H1 (cell line): ENCODE results near the gene HIVEP3. TPM values are rescaled to one million over a fixed set of nuclear protein-coding genes. Genes with fewer than 3 reads are reported as not detected.

ENCODE experiments used
- CTCF ChIA-PET: fragments of 300-600 bp; sonication (Branson Sonifier 250); formaldehyde crosslinking; loops from one replicate; lab custom pipeline; 2021; ENCODE audit not compliant: partially characterized antibody; lab: Charles Lee
- POLR2A ChIA-PET: fragments of 300-600 bp; sonication (Branson Sonifier 250); formaldehyde crosslinking; loops from one replicate; lab custom pipeline; 2021; ENCODE audit warnings: inconsistent platforms; ENCODE audit not compliant: partially characterized antibody; lab: Charles Lee
- DNase-seq, 2 experiments: peaks; one replicate each; pipeline versions ENCODE4 v3.0.0 to v3.0.0-alpha.2; 2010 to 2022; ENCODE audit warnings: low spot score in 2 of 2, low read depth in 1 of 2, mixed read lengths in 1 of 2
- FAIRE-seq: peaks from 2 replicates; lab custom pipeline; 2011; peaks lifted over from hg19 to GRCh38; lab: Jason Lieb, UNC
- H2AFZ ChIP-seq: 2 replicates; pipeline ENCODE4 v1.8.1; 2012; ENCODE audit warnings: low read length, inconsistent platforms
- H2AK5ac ChIP-seq: 2 replicates; pipeline ENCODE4 v1.6.1; 2013; ENCODE audit warnings: low read depth, low read length
- H2BK120ac ChIP-seq: replicated peaks from 2 replicates; pipeline ENCODE3; 2013; ENCODE audit warnings: low read depth, low read length, inconsistent platforms
- H2BK12ac ChIP-seq: 2 replicates; pipeline ENCODE4 v1.6.1; 2013; ENCODE audit warnings: low read depth, low read length
- H2BK15ac ChIP-seq: 2 replicates; pipeline ENCODE4 v1.6.1; 2013; ENCODE audit warnings: low read length
- H2BK20ac ChIP-seq: 2 replicates; pipeline ENCODE4 v1.6.1; 2013; ENCODE audit warnings: low read length
- H2BK5ac ChIP-seq: 2 replicates; pipeline ENCODE4 v1.6.1; 2013; ENCODE audit warnings: low read depth, low read length
- H3K14ac ChIP-seq: 2 replicates; pipeline ENCODE4 v1.6.1; 2013; ENCODE audit warnings: inconsistent platforms; ENCODE audit not compliant: insufficient read length
- H3K18ac ChIP-seq: 2 replicates; pipeline ENCODE4 v1.6.1; 2013; ENCODE audit warnings: low read length; ENCODE audit errors: extremely low read depth
- H3K23ac ChIP-seq: 2 replicates; pipeline ENCODE4 v1.6.1; 2013; ENCODE audit warnings: inconsistent platforms; ENCODE audit not compliant: insufficient read length
- H3K23me2 ChIP-seq: 2 replicates; pipeline ENCODE4 v1.6.1; 2013; ENCODE audit warnings: low read depth, low read length
- H3K27ac ChIP-seq: 2 replicates; pipeline ENCODE4 v1.6.1; 2011; ENCODE audit warnings: low read depth, low read length, inconsistent platforms
- H3K27me3 ChIP-seq, 4 experiments: replicated peaks in 1 of 4; 1 replicate in 1 of 4; 2 replicates in 3 of 4; pipeline versions ENCODE4 v1.6.1 to v1.8.1; 2011 to 2013; ENCODE audit warnings: low read length in 3 of 4, mild to moderate bottlenecking in 3 of 4, inconsistent platforms in 2 of 4, mixed read lengths in 2 of 4, moderate library complexity in 1 of 4; ENCODE audit not compliant: control insufficient read depth in 3 of 4, insufficient read depth in 3 of 4; ENCODE audit errors: extremely low read depth in 1 of 4
- H3K36me3 ChIP-seq, 4 experiments: 2 replicates each; pipeline versions ENCODE4 v1.6.1 to v1.8.1; 2011 to 2013; ENCODE audit warnings: mild to moderate bottlenecking in 4 of 4, low read length in 3 of 4, moderate library complexity in 2 of 4, control low read depth in 1 of 4, inconsistent platforms in 1 of 4; ENCODE audit not compliant: insufficient read depth in 4 of 4, control insufficient read depth in 2 of 4
- H3K4ac ChIP-seq: replicated peaks from 2 replicates; pipeline ENCODE3; 2013; ENCODE audit warnings: low read length, low read depth, mixed read lengths, inconsistent platforms; ENCODE audit not compliant: insufficient read length
- H3K4me1 ChIP-seq, 4 experiments: replicated peaks in 1 of 4; 1 replicate in 1 of 4; 2 replicates in 3 of 4; pipeline versions ENCODE4 v1.6.1 to v1.8.1; 2011 to 2013; ENCODE audit warnings: low read length in 3 of 4, inconsistent platforms in 2 of 4, mixed read lengths in 1 of 4; ENCODE audit not compliant: insufficient read depth in 4 of 4, control insufficient read depth in 3 of 4
- H3K4me2 ChIP-seq, 2 experiments: 2 replicates each; pipeline versions ENCODE4 v1.6.1 to v1.8.1; 2011 to 2013; ENCODE audit warnings: low read depth in 2 of 2, low read length in 2 of 2, control low read depth in 1 of 2, inconsistent platforms in 1 of 2, mild to moderate bottlenecking in 1 of 2; ENCODE audit not compliant: insufficient read depth in 1 of 2
- H3K4me3 ChIP-seq, 4 experiments: fragments of 200-600, 300-600 bp in 1 of 4; sonication (generic), shearing (Covaris generic), sonication (Bioruptor Twin) in 1 of 4; 2 replicates each; pipeline versions ENCODE4 v1.5.1 to v1.8.1; 2011 to 2016; ENCODE audit warnings: low read length in 4 of 4, low read depth in 3 of 4, control low read depth in 2 of 4, inconsistent platforms in 2 of 4, mild to moderate bottlenecking in 2 of 4, mixed read lengths in 1 of 4, moderate library complexity in 1 of 4; ENCODE audit not compliant: insufficient read depth in 2 of 4; ENCODE audit errors: extremely low read depth in 1 of 4
- H3K56ac ChIP-seq: replicated peaks from 2 replicates; pipeline ENCODE3; 2013; ENCODE audit warnings: low read depth, mild to moderate bottlenecking, mixed read lengths, low read length, inconsistent platforms; ENCODE audit not compliant: insufficient read length
- H3K79me1 ChIP-seq: 2 replicates; pipeline ENCODE4 v1.6.1; 2013; ENCODE audit warnings: low read depth, low read length, control low read depth
- H3K79me2 ChIP-seq, 2 experiments: 2 replicates each; pipeline versions ENCODE4 v1.6.1 to v1.8.1; 2012 to 2013; ENCODE audit warnings: low read length in 2 of 2, mild to moderate bottlenecking in 2 of 2, inconsistent platforms in 1 of 2; ENCODE audit not compliant: insufficient read depth in 2 of 2, control insufficient read depth in 1 of 2
- H3K9ac ChIP-seq, 4 experiments: replicated peaks in 1 of 4; 1 replicate in 1 of 4; 2 replicates in 3 of 4; pipeline versions ENCODE4 v1.6.1 to v1.8.1; 2011 to 2013; ENCODE audit warnings: low read depth in 3 of 4, low read length in 3 of 4, control low read depth in 2 of 4, mild to moderate bottlenecking in 2 of 4, moderate library complexity in 2 of 4, inconsistent platforms in 1 of 4; ENCODE audit errors: extremely low read depth in 1 of 4
- H3K9me3 ChIP-seq, 2 experiments: 2 replicates each; pipeline versions ENCODE4 v1.6.1 to v1.8.1; 2012 to 2013; ENCODE audit warnings: mild to moderate bottlenecking in 2 of 2, moderate library complexity in 2 of 2, control low read depth in 1 of 2, inconsistent platforms in 1 of 2, low read depth in 1 of 2, low read length in 1 of 2, mixed read lengths in 1 of 2; ENCODE audit not compliant: insufficient read depth in 2 of 2
- H4K20me1 ChIP-seq, 2 experiments: replicated peaks in 1 of 2; 2 replicates each; pipeline versions ENCODE3 to v1.8.1; 2011 to 2013; ENCODE audit warnings: inconsistent platforms in 2 of 2, low read length in 2 of 2, mild to moderate bottlenecking in 1 of 2; ENCODE audit not compliant: insufficient read depth in 2 of 2, control insufficient read depth in 1 of 2
- H4K5ac ChIP-seq: 2 replicates; pipeline ENCODE4 v1.6.1; 2013; ENCODE audit warnings: low read length, low read depth, mixed read lengths, inconsistent platforms; ENCODE audit not compliant: insufficient read length
- H4K8ac ChIP-seq: 2 replicates; pipeline ENCODE4 v1.8.0; 2013; ENCODE audit warnings: mild to moderate bottlenecking, moderate library complexity, low read length, inconsistent platforms; ENCODE audit not compliant: insufficient read depth; ENCODE audit errors: extremely low read depth
- H4K91ac ChIP-seq: replicated peaks from 2 replicates; pipeline ENCODE3; 2013; ENCODE audit warnings: low read length, mixed read lengths, inconsistent platforms; ENCODE audit not compliant: insufficient read length
- WGBS, 2 experiments: shearing (Covaris generic) in 1 of 2; methylation state at CpG; one replicate each; pipeline versions ENCODE4 v1.1.6 to v1.1.7; 2013 to 2015; ENCODE audit warnings: low lambda C conversion rate in 2 of 2, mixed read lengths in 2 of 2, inconsistent platforms in 1 of 2, low coverage in 1 of 2, missing lambda C conversion rate in 1 of 2; ENCODE audit not compliant: insufficient replicate concordance in 2 of 2, insufficient coverage in 1 of 2, insufficient read length in 1 of 2; ENCODE audit errors: extremely low coverage in 1 of 2, missing lambda C conversion rate in 1 of 2; 5-methylcytosine and 5-hydroxymethylcytosine counted together
- polyA plus RNA-seq, 7 experiments: library from polyadenylated mRNA; depleted of rRNA in 3 of 7; stranded (reverse) in 5 of 7; unstranded in 2 of 7; fragments of >200 nt in 5 of 7; fragments of 200-250 nt in 2 of 7; gene quantifications; 1 replicate in 5 of 7; 2 replicates in 1 of 7; 4 replicates in 1 of 7; pipeline versions ENCODE4 v1.2.1 to v1.2.3, GENCODE V29; 2011 to 2013; ENCODE audit warnings: missing spikeins in 2 of 7, mixed read lengths in 2 of 7
- total RNA-seq: library from RNA; stranded (reverse); fragmentation: NEBNext Ultra II Directional; extraction: Animal tissue kit (Norgen Biotek cat#: 25700); gene quantifications from 2 replicates; pipeline ENCODE4 v1.2.1, GENCODE V29; 2021

The HIVEP3 gene
- total and polyA plus RNA-seq, 2 of the 8 experiments (the other 6 are each of a cell fraction or from before 2014, with no cell fraction given): 0.24 to 0.69 TPM

DNA sequence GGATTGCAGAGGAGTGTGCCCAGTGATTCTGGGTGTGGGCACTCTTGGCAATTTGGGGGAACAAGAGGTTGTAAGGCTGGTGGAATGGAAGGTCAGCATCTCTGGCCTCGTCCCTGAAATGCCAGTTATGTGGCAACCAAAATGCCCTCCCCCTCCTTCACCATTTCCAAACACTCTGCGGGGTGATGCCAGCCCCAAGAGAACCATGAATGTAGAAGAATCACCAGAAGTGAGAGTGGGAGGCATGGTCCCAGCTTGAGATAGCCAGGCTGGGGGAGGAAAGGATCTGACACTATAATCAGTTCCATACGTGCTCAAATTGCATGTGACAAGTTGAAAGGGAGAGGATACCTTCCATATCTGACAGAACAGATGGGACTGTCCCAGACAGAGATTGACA, 345.5 kb downstream of the HIVEP3 start:
- WGBS, 2 experiments: 88% methylated on average over 3 of the region's 3 CpGs; no CpG with 5 or more reads in 1 of the 2 experiments
- H2BK15ac ChIP-seq: no peak overlapping the region
- H4K8ac ChIP-seq: no peak overlapping the region
- no peak overlapping the region for H2BK120ac ChIP-seq
- H4K5ac ChIP-seq: no peak overlapping the region
- H3K56ac ChIP-seq: no peak overlapping the region
- FAIRE-seq: no peak
- no peak overlapping the region for H3K9ac ChIP-seq
- H3K9me3 ChIP-seq: no peaks in the 10 kb centered on the region; a peak in 1 of 4 replicates
- no peak overlapping the region for H3K4ac ChIP-seq
- no peak for DNase-seq
- no peak overlapping the region for H3K14ac ChIP-seq
- no peak overlapping the region for H3K27ac ChIP-seq
- no peaks in the 10 kb centered on the region for H3K79me1 ChIP-seq
- ChIA-PET CTCF (interaction anchor here (0.7 to 4.4 kb wide), 45 partner anchors 10 to 599 kb away, joined by 3 to 33 read pairs (median 4); no protein-coding TSS in a partner anchor), POLR2A (no interaction called here)
- no peak overlapping the region for H3K18ac ChIP-seq
- no peaks in the 10 kb centered on the region for H4K20me1 ChIP-seq
- no peak overlapping the region for H4K91ac ChIP-seq
- H2BK5ac ChIP-seq: no peak overlapping the region
- H3K4me3 ChIP-seq: no peak overlapping the region
- H3K27me3 ChIP-seq: no peaks in the 10 kb centered on the region; a peak in 2 of 7 replicates
- H2BK12ac ChIP-seq: no peak overlapping the region
- H2AK5ac ChIP-seq: no peak overlapping the region
- no peaks in the 10 kb centered on the region; a peak in 2 of 7 replicates for H3K4me1 ChIP-seq
- no peak overlapping the region for H2BK20ac ChIP-seq
- H2AFZ ChIP-seq: no peak overlapping the region
- H3K36me3 ChIP-seq: no peaks in the 10 kb centered on the region
- H3K23me2 ChIP-seq: no peaks in the 10 kb centered on the region
- no peak overlapping the region for H3K4me2 ChIP-seq
- no peak overlapping the region for H3K23ac ChIP-seq
- H3K79me2 ChIP-seq: no peaks in the 10 kb centered on the region
